Measurements from ENCODE around the gene CKM.
"Not testable (repeated sequence)": the region's sequence is repeated elsewhere in the genome, so short reads cannot be mapped to it uniquely, and the experiment has no call there.

Gene CKM

GRCh38 chr19:45320997-45321775 lies 1.5 kb downstream of the CKM start:
- no peak for DNase-seq (ENCODE audit: low read depth)

DNA sequence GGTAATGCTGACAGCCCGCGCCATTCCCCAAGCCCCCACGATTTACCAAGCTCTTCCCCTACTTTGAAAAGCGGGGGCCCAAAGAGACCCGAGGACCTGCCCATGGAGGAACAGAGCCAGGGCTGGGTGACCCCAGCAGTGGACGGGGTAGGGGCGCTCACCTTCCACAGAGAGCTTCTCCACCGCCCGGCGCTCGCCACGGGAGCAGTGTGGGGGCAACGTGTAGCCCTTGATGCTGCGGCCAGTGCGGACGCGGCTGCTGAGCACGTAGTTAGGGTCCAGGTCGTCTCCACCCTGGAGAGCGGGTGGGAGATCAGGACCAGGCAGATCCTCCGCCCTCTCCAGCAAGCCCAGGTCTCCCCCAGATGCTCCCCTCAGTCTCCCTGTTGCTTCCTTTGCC lies 7.4 kb downstream of the CKM start:
- DNase-seq (ENCODE audit: low read depth) = no peak

DNA sequence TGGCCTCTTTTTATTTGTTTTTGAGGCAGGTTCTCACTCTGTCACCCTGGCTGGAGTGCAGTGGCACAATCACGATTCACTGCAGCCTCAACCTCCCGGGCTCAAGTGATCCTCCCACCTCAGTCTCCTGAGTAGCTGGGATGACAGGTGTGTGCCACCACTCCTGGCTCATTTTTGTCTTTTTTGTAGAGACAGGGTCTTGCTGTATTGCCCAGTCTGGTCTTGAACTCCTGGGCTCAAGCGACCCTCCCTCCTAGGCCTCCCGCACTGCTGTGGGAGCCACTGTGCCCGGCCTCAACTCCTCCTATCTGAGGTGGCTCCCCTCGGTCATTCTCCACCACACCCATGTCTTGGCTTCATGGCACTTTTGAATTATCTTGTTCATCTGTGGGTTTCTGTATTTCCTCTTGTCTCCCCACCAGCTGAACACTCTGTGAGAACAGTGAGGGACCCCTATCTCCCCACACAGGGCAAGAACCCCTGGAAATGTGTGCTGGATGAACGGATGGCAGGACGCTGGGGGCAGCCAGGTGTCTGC lies 7.9 kb downstream of the CKM start:
- DNase-seq (ENCODE audit: low read depth) = no peak

DNA sequence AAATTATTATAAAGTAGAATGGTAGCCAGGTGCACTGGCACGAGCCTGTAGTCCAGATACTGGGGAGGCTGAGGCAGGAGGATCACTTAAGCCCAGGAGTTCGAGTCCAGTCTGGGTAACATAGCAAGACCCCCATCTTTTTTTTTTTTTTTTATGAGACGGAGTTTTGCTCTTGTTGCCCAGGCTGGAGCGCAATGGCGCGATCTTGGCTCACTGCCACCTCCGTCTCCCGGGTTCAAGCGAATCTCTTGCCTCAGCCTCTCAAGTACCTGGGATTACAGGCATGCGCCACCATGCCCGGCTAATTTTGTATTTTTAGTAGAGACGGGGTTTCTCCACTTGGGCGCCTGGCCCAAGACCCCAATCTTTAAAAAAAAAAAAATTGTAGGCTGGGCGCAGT lies 10.4 kb downstream of the CKM start:
- DNase-seq (ENCODE audit: low read depth) = not testable (repeated sequence)

GRCh38 chr19:45311621-45312020 lies 11.1 kb downstream of the CKM start:
- DNase-seq (ENCODE audit: low read depth) = no peak

- DNase-seq (ENCODE audit: low read depth) = not testable (repeated sequence)
These were observed 13.4 kb downstream of the CKM start for GRCh38 chr19:45309322-45309721.

- DNase-seq (ENCODE audit: low read depth) = no peak
These were observed 15.3 kb downstream of the CKM start for GRCh38 chr19:45307361-45307760.

GRCh38 chr19:45306518-45307027 lies 16.1 kb downstream of the CKM start:
- DNase-seq (ENCODE audit: low read depth) = no peak

DNA sequence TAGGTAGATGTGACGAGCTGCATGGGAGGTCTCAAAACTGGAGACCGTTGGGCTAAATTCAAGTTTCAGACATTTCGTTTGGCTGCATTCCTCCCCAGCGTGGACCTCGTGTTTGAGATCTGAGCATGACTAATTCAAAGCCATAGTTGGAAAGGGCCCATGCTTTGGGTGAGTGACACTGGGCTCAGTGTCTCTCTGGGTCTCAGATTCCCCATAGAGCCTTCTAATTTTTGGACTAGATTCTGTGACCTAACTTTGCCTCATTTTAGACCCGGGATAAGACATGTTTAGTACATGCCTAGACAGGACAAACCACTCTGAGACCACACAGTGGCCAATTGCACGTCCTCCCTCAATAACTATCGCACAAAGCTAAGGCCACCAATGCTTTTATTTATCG lies 16.6 kb downstream of the CKM start:
- no peak for DNase-seq (ENCODE audit: low read depth)

GRCh38 chr19:45305421-45305820 lies 17.3 kb downstream of the CKM start:
- no peak for DNase-seq (ENCODE audit: low read depth)

- no peak for DNase-seq (ENCODE audit: low read depth)
These were observed 17.7 kb downstream of the CKM start for GRCh38 chr19:45305007-45305406.

GRCh38 chr19:45304141-45304926 lies 18.3 kb downstream of the CKM start:
- DNase-seq (ENCODE audit: low read depth) = no peak

DNA sequence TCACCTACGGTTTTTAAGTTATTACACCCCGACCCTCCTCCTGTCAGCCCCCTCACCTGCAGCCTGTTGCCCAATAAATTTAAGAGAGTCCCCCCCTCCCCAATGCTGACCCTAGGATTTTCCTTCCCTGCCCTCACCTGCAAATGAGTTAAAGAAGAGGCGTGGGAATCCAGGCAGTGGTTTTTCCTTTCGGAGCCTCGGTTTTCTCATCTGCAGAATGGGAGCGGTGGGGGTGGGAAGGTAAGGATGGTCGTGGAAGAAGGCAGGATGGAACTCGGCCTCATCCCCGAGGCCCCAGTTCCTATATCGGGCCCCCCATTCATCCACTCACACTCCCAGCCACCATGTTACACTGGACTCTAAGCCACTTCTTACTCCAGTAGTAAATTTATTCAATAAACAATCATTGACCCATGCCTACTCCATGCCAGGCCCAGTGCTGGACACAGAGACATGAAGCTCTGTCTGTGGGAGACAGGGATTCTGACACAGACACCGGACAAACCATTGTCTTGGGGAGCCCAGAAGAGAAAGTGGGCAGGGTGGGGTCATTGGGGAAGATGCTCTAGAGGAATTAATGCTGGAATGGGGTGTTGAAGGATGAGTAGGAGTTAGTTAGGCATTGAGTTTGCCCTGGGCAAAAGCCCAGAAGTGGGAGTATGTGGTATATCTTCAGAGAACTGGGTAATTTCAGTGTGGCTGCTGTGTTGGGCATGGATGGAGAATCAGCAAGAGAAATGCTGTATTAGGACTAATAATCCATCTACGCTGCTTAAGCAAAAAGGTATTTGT lies 19.2 kb downstream of the CKM start:
- no peak for DNase-seq (ENCODE audit: low read depth)

DNA sequence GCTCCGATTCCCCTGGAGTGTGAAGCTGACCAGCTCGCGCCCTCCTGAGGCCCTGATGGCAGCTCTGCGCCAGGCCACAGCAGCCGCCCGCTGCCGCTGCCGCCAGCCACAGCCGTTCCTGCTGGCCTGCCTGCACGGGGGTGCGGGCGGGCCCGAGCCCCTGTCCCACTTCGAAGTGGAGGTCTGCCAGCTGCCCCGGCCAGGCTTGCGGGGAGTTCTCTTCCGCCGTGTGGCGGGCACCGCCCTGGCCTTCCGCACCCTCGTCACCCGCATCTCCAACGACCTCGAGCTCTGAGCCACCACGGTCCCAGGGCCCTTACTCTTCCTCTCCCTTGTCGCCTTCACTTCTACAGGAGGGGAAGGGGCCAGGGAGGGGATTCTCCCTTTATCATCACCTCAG lies 20.3 kb downstream of the CKM start:
- DNase-seq (ENCODE audit: low read depth) = no peak

GRCh38 chr19:45299719-45300118 lies 23.0 kb downstream of the CKM start:
- no peak for DNase-seq (ENCODE audit: low read depth)

DNA sequence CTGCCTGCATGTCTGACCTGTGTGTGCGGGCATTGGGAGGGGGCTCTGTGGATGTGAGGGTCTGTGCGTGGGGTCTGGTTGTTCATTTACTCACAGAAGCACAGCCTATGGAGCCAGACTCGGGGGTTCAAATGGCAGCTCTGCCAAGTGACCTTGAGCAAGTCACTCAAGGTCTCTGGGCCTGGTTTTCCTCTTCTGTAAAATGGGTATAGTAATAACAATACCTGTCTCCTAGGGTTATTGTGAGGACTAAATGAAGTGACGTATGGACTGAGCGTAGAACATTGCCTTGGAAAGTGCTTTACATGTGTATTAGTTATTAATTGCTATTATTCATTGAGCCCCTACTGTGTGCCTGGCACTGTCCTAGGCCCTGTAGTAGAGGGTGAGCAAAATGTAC lies 24.4 kb downstream of the CKM start:
- no peak for DNase-seq (ENCODE audit: low read depth)

DNA sequence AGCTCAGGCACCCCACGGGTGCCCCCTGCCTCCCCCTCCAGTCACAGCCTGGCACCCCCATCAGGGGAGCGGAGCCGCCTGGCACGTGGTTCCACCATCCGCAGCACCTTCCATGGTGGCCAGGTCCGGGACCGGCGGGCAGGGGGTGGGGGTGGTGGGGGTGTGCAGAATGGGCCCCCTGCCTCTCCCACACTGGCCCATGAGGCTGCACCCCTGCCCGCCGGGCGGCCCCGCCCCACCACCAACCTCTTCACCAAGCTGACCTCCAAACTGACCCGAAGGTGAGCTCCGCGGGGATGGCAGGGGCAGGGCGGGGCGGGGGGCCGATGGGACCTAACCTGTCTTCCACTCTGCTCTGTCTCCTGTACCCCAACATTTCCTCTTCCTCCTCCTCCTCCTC lies 25.0 kb downstream of the CKM start:
- DNase-seq (ENCODE audit: low read depth) = no peak

- no peak for DNase-seq (ENCODE audit: low read depth)
These were observed 26.3 kb downstream of the CKM start for GRCh38 chr19:45296355-45296754.

GRCh38 chr19:45295873-45296272 lies 26.8 kb downstream of the CKM start:
- DNase-seq (ENCODE audit: low read depth) = no peak

- no peak for DNase-seq (ENCODE audit: low read depth)
These were observed 28.2 kb downstream of the CKM start for GRCh38 chr19:45294291-45295029.

DNA sequence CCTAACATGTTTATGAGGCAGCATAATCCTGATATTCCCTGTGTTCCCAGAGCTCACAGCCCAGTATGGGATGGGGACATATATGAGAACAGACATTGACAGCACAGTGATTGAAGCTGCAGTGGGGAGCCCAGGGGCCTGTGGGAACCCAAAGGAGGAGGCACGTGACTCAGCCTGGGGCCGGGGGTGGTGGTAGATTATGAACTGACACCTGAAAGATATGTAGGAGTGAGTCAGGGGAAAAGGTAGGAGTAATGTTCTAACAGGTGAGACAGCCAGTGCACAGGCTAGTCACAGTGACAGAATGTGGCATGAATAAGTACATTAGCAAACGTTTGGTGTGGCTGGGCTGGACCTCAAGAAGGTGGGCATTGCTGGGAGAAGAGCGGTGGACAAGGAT lies 29.0 kb downstream of the CKM start:
- DNase-seq (ENCODE audit: low read depth) = no peak

GRCh38 chr19:45291834-45292233 lies 30.8 kb downstream of the CKM start:
- DNase-seq (ENCODE audit: low read depth) = no peak
